HG03108 (cell line): ENCODE results near the gene ICE2.

ENCODE experiments used
- ATAC-seq: cut with Tn5 transposase; IDR thresholded peaks from one replicate; pipeline ENCODE4 v1.9.1; 2021; ENCODE audit warnings: moderate library complexity; ENCODE audit not compliant: unreplicated experiment

The ICE2 gene

GRCh38 chr15:60494108-60494507 is 15.2 kb upstream of the ICE2 start:
- ATAC-seq, result no peak

DNA sequence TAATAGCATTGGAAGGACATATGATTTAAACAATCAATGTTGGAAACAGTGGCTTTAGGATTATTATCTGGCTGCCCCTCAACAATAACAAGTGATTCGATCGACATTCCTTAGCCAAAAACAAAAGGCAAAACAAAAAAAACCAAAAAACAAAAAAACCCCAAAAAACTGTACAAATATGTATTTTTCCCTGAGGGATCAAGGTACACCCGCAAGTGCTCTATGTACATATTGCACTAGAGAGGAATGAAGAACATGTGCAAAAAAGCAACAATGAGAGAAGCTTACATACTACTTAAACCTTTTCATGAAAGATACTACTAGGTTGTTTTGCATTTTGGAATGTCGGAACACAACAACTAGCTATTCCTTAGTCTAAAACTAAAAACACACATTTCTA is 14.2 kb upstream of the ICE2 start:
- ATAC-seq, result no peak

- no peak for ATAC-seq
Measured at GRCh38 chr15:60486742-60487141, 7.8 kb upstream of the ICE2 start.

DNA sequence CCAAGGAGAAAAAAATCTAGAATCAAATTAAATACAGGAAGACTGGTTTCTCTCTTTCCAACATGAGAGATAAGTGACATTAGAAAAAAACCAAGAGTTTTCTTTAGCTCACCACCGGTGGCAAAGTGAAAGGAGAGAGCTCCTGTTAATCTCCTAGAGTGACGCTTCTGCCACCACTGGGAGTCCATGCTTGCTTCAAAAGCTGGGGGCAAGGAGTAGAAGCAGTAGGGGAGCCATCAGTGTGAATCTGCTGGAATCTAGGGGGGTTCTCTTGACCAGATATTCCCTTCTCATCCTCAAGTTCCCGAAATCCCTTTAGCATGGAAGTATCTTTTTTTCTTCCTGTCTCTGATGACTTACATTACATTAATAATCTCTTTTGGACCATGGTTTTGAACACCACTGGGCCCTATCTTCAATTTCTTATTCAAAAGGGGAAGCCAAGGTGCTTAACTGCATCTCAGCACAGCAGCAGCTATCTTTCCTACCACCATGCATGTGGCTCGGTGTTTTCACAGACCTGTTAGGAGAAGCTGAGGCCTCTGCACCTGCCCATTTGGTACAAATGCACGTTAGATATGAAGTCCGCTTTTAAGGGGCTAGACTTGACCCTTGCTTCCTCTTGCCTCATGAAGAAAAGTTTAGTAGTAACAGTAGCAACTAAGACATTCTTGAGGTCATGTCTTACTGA is 6.6 kb upstream of the ICE2 start:
- no peak for ATAC-seq

DNA sequence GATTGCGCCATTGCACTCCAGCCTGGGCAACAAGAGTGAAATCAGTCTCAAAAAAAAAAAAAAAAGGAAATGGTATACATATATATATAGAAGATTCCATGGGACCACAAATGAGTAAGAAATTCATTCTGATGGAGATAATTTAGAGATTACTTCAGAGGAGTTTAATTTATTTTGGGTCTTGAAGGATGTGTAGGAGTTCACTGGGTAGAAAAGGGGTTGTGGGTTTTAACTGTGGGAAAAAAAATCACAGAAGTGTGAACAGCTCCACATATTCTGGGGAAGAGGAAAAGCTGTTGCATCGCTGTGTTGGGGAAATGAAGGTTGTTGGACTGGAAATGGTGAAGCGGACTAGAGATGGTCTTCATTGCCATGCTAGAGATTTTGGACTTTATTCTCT is 4.1 kb upstream of the ICE2 start:
- ATAC-seq, result no peak

DNA sequence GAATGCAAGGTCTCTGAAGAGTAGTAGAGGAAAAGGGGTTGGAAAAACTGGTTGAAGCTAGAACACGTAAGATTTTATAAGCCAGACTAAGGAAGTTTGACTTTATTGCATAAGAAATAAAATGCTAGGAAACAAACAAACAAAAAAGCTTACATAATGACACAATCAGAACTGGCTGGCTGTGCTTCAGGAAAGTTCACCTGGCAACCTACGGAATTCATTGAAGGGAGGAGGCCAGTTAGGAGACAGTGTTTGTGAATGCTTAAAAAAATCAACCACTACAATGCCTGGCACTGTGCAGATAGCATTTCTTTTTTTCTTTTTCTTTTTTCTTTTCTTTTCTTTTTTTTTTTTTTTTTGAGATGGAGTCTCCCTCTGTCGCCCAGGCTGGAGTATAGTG is 1.9 kb upstream of the ICE2 start:
- ATAC-seq, result no peak

DNA sequence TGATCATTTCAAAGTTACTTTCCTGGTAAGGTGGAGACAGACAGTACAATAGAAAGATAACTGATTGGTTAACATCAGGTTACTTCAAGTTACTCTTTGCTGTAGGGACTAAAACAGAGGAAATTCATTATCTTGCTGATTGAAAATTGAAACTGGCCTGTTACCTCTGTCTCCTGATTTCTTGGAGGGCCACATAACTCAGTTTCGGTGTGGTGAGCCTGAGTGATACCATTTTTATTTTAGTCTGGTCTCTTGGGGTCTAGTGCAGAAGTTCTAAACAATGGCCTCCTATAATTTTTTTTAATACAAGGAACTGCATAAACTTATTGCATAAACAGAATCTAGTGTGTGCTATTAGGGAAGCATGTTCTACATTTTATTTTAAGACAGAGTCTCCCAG is 1.2 kb upstream of the ICE2 start:
- no peak for ATAC-seq

GRCh38 chr15:60479361-60480110 is 594 bp upstream of the ICE2 start:
- no peak for ATAC-seq

- no peak for ATAC-seq
Measured at GRCh38 chr15:60477916-60478565, 901 bp downstream of the ICE2 start.

DNA sequence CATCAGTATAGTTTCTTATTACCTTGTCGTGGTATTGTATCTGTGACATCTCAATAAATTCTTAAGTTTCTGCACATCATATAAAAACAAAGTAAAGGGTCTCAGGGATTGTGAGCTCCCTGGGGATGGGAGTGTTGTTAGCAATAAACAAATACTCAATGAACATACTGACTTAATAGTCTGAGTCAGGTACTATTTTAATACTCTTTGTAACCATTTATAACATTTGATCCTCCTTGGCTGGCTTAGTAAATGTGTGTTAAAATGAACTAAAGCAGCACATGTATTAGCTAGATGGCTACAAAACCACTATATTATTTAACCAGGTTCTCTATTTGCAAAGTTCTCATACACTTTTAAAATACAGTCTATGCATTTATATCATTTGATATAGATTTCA is 1.8 kb downstream of the ICE2 start:
- no peak for ATAC-seq

DNA sequence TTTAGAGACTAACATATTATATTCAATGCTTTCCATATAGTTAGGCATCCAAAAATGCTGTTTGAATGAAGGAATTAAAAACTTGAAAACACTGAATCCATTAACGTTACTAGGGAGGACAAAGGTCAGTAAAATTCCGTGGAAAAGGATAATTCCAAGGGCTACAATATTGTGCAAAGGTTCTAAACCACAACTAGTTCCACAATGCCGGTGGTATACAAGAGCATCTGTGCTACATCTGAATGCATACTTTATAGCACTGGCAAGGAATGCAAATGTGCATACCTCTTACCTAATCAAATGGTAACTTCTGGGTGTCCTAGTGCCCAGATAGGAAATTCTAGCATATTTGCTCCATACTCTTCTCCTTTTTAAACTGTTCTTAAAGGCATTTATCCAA is 2.2 kb downstream of the ICE2 start:
- ATAC-seq, result no peak

- ATAC-seq, result no peak
Measured at GRCh38 chr15:60473135-60473534, 5.8 kb downstream of the ICE2 start.

- no peak for ATAC-seq
Measured at GRCh38 chr15:60471314-60471713, 7.6 kb downstream of the ICE2 start.

DNA sequence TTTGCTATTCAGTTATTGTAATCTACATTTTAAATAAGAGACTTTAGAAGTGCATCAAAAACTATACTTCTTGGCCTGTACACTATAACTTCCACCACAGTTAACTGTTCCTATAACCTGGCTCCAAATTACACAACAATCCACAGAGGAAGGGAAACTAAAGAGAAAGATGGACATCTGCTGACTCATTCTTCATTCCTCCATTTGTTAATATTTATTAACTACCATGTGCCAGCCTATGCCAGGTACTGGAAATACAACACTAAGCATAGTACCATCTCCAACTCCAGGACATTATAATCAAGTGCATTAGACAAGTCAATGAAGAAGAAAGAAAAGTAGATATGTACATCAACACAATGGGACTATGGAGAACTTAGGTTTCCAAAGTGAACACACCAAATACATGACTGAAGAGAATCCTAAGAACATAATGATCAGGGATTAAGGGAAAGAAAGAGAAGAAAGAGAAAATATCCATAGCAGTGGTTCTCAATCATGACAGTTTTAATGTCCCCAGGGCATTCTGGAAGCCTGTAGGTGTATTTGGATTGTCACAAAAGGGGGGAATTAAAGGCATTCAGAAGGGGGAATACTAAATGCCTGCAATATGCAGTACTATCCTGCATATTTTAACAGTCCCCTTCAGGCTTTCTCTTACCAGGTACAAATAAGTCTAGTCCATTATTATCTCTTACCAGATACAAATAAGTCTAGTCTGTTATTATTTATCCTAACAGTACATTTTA is 8.9 kb downstream of the ICE2 start:
- ATAC-seq, result no peak

- no peak for ATAC-seq
Measured at GRCh38 chr15:60464836-60465630, 13.9 kb downstream of the ICE2 start.

GRCh38 chr15:60462027-60462426 is 16.9 kb downstream of the ICE2 start:
- ATAC-seq, result no peak

DNA sequence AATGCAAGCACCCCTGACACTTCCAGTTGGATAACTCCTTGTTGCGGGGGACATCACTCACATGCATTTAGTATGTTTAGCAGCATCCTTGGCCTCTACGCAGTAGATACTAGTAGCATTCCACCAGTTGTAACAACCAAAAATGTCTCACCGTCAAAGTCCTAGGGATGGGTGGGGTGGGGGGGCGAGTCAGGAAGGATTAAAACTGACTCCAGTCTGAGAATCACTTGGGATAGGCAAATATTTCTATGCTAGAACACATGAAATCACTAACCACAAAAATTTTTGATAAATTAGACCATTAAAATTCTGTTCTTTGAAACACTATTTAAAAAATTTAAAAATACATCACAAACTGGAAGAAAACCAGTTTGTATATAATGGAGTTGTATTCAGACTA is 18.0 kb downstream of the ICE2 start:
- no peak for ATAC-seq

GRCh38 chr15:60458721-60459120 is 20.2 kb downstream of the ICE2 start:
- ATAC-seq, result no peak

- ATAC-seq, result no peak
Measured at GRCh38 chr15:60457985-60458384, 21.0 kb downstream of the ICE2 start.

GRCh38 chr15:60454824-60455223 is 24.1 kb downstream of the ICE2 start:
- no peak for ATAC-seq
